Sigmoid colon (tissue), 4 donors: ENCODE measurements around the gene PHACTR3.

Experiments
- CTCF ChIP-seq, 4 experiments: fragments of 450-650 bp in 3 of 4; fragments of 200-600 bp in 1 of 4; IDR thresholded peaks; one replicate each; pipeline ENCODE4 v1.5.1; 2016 to 2019; ENCODE audit warnings: antibody characterized with exemption in 4 of 4, mild to moderate bottlenecking in 3 of 4, moderate library complexity in 2 of 4
- EP300 ChIP-seq, 4 donors: sonication (generic); formaldehyde crosslinking; IDR thresholded peaks; one replicate each; pipeline ENCODE4 v1.6.1; 2017; ENCODE audit warnings: antibody characterized with exemption in 4 of 4
- POLR2A ChIP-seq, 2 donors: fragments of 450-650 bp; IDR thresholded peaks; one replicate each; pipeline ENCODE4 v1.6.1; 2016; ENCODE audit warnings: antibody characterized with exemption in 2 of 2, mild to moderate bottlenecking in 2 of 2, moderate library complexity in 2 of 2

- TF ChIP-seq CTCF (IDR thresholded peaks at IDR 0.05) (no peak), POLR2A (IDR thresholded peaks at IDR 0.05) (no peak), EP300 (IDR thresholded peaks at IDR 0.05) (no peak)
These were observed 120.4 kb downstream of the PHACTR3 start for GRCh38 chr20:59724457-59725366.
